DMS114 treated with DMSO at 0.1 percent for 48 hours (cell line): ENCODE results near the gene GRB7.

Source experiments
- DNase-seq: peaks from one replicate; lab custom pipeline; 2025; ENCODE audit not compliant: unreplicated experiment; lab: John Stamatoyannopoulos, UW

Gene GRB7

DNA sequence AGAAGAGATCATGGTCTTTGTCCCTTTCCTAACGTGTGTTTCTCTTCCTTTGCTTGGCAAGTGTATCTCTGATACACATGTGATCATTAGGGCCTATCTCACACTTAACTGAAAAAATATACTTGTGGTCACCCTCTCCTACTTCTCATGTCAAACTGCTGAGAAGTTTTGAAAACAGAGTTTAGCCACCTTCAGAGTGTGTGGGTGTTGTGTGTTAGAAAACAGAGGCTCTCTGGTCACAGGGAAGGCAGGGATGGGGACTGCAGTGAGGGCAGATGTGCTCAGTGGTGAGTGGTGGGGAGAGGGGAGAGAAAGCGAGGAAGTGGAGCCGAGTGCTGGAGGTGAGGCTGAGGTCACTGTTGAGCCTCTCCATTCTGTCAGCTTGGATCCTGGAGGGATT is 29.4 kb downstream of the GRB7 start:
- DNase-seq, result no peak

DNA sequence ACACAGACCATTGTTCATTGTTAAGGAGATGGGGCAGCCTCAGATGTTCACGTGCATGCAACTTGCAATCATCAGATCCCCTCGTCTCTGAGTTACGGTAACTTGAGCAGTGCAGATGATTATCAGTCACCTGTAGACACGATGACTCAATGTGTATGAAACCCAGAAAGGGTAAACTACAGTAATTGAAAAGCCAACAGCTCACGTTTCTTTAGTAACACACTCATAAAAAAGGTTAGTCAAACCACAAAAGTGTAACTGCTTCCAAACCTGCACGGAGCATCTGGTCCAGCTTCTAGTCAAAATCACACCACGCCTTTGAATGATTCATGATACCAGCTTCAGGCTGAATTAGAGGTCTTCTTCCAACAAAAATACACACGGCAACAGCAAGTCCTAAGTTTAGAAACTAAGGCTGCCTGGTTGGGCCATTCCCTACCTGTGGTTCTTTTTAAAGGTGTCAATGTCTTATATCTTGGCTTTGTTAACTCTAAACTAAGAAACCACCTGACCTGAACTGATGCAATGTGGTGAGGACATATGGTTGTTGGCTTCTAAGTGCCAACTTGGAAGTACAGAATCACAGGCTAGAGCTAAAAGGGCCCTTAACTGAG is 32.3 kb downstream of the GRB7 start:
- no peak for DNase-seq

DNA sequence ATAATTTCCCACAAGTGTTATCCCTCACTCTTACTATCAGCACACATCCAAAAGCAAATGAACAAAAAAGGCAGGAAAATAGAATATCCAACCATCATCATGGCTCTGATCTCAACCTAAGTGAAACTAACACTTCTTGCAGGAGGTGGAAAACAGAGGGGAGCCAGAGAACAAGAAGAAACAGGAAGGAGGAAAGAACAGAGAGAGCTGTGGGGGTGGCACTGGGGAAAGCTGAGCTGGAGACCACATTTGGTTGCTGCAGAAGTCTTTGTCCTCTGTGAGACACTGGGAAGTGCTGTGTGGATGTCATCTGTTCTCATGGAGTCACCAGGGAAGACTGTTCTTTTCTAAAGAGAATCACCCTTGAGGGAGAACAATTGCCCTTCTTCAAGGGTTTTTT is 34.7 kb downstream of the GRB7 start:
- DNase-seq, result no peak

DNA sequence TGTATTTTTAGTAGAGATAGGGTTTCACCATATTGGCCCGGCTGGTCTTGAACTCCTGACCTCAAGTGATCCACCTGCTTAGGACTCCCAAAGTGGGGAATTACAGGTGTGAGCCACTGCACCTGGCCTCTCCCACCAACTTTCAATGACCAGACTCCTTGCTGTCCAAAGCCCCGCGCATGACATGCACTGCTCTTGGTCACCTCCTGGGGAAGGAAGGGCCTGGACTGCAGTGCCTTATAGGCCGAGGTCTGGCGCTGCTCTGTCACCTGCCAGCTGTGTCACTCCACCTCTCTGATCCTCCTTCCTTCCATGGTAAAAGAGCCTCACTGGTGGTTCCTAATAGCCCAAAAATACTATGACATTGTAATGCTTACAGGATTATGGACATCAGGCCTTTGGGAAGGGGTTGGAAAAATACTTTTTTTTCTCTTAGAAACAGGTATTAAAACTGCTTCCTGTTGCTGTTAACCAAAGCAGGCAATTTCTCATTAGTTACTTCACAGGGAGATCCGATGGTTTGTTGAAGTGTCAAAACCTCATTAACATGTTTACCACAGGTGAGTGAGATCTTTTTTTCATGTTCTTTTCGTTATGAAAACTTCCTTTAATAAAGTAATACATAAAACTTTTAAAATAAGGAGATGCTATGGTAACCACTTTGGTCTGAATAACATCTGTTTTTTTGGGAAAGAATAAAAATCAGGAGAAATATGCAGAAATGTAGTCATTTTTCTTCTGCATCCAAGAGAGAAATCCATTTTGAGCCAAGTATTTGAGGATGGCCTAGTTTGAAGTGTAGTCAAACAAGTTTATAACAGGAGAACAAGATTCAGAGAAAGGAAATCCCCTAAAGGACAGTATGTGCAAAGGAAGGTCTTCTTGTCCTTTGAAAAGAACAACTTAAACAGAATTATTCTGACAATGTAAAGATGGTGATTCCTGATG is 35.5 kb downstream of the GRB7 start:
- no peak for DNase-seq

DNA sequence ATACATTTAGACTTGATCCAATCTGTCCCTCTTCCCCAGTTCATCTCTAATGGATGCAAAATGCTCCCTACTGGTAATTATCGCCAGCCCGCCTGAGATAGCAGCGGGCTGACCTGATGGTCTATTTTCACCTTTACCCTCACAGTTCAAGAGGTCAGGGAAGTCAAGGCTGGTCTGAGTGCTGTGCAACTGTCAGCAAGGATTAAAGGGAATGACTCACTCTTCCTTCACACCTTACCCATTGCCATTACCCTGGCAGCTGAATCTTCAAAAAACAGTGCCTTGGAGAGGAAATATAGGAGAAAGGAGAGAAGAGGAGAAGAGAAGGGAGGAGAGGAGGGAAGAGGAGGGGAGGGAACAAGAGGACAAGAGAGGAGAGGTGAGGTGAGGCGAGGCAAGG is 36.3 kb downstream of the GRB7 start:
- DNase-seq, result no peak

DNA sequence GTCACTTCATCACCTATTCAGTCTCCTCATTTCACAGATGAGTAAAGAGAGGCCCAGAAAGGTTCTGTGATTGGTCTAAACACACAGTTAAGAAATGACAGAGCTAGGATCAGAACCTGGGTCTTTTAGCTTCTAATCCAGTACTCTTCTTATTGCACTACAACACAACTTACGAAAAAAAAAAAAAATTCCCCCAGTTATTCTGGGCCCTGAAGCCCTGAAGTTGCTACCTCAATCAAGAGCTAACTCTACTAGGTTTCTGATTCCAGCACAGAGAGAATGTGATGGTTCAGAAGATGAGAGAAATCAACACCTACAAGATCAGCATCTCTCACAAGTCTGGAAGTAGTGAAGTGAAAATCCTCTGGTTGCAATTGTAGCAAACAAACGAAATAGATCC is 37.3 kb downstream of the GRB7 start:
- no peak for DNase-seq

DNA sequence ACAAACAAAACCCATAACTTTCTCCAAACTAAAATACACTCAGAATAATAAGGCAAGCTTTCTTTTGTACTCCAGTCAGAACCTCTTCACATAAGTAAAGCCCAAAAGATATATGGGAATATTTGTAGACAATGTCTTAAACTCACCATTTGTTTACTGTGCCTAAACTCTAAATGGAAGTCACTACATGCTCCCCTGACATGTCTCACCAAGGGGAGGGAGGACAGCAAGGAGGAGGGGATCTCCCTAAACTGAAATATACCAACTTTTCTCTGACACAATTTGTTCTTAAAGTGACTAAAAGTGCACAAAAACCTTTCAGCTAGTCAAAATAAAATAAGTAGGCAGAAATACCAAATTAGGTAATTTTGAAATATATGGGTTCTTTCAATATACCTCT is 38.5 kb downstream of the GRB7 start:
- no peak for DNase-seq

DNA sequence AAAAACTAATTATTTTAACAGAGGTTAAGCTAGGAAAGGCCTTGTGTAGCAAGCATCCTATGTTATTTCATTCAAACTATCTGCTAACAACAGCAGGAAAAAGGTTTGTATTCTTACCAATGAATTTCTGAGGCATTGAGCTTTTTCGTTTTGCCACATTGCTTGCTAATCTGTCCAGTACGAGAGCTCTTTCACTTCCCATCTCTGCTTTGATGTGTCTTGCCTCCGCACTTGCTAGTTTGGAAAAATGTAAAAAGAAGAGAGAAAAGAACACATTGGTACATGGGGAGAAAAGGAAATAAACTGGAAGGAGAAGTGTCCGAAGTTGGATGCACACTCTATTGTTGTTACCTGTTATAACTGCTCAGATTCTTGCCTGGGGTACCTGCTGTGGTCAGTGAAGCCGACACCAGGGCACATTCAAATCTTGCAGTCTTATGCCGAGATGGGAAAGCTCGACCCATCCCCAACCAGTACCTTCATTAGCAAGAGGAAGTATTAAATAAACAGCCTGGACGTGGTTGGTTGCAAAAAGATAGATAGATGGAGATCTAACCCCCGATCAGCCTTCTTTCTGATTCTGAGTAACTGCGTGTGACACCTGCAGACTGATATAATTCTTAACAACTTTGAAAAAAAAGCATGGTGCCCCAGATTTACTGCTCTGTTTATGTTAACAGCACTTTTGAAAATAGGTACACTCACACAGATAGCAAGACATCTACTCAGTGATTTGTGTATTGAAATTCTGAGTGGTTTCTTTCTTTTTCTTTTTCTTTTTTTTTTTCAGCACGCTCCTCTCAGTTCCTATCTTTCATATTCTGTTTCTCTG is 40.0 kb downstream of the GRB7 start:
- DNase-seq, result no peak

DNA sequence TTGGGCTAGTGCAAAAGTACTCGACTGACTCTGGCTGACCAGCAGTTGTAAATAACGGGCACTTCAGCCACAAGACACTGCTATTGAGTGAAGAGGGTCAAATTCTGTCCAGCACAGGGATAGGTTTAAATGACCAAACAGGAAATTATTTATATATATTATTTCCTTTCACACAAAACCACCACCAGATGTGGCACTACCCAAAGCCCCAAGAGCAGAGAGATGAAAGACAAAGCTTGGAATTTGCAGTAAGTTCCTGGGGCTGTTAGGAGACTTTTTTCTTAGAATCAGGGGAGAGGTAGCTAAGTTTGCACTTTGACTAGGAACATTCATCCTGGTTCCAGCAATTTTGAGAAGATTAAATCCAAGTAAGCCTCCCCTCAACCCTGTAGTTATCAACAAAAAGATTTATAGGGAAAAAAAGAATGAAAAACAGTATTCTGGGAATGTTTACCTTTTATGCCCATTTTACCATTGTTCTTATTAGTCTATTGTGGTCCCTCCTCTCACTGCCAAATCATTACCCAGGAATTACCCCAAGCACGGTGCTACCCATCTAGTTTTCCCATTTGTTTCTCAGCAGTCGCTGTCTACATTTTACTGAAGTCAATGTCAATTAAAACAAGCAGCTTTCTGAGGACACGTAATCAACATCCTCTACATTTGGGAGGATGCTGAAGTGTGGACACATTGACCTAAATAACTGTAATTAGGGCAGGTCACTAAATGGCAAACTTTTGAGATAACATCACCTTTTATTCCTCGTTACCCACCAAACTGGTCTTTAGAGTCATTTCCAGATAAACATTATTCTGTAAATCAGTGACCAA is 43.5 kb downstream of the GRB7 start:
- DNase-seq, result no peak

DNA sequence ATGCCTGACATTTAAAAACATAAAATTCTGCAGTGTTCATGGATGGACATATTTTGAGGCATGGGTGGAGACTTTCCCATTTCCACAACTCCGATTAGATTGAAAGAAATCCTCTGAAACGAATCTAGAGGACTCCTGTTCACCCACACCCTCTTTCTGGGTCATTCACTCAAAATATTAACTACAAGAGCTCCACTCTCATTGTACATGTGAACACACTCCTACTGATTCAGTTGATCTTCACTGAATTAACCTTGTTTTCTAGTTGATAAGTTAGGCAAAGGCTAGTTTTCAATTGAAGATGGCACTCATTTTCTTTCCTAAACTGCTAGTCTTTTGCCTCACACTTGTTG is 44.1 kb downstream of the GRB7 start:
- no peak for DNase-seq

DNA sequence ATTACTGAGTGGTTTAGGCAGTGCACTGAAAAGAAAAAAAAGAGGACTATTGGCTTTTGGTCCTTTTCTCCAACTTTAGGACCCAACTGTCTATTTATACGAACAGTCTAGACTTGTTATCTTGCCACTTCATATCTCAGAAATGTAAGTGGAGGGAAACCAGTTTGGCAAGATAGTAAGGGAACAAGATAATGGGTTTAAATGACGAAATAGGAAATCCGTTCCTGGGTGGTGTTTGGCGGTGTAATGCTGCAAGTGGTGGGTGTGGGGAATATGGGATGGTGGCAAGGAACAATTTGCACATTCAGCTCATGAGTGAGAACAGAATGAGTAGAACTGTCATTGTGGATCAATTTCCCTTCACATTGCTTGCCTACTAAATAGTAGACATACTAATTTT is 44.7 kb downstream of the GRB7 start:
- DNase-seq, result no peak

DNA sequence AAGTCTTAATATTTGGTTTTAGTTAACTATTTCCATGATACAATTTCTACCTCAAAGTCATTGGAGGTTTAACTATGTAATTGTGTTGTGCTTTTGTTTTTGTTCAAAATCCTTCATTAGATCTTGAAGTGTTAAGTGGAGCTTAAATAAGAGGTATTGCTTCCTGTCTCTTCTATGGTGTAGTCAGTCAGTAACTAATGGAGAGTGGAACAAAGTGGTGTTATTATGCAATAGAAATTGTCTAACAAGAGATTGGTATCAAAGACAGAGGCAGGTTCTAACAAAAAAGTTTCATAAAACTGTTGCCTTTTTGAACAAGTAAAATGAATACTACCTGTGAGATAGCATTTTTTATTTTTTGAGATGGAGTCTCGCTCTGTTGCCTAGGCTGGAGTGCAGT is 45.2 kb downstream of the GRB7 start:
- DNase-seq, result no peak

DNA sequence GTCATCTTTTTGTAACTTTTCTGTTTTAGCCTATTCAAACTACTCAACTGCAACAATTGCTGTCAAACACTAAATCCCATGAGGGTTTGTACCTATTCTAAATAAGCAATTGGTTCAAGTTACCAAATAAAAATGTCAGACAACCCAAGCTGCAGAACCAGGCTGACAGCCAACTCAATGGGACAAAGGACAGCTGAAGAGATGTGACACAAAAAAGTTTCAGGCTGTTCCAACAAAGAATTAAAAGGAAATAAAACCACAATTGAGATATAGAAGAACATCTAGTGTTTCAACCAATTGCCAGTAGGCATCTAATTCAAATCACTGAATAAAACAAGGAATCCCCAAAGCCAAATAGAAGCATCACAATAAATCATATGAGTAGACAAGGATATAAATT is 49.3 kb downstream of the GRB7 start:
- DNase-seq, result no peak

DNA sequence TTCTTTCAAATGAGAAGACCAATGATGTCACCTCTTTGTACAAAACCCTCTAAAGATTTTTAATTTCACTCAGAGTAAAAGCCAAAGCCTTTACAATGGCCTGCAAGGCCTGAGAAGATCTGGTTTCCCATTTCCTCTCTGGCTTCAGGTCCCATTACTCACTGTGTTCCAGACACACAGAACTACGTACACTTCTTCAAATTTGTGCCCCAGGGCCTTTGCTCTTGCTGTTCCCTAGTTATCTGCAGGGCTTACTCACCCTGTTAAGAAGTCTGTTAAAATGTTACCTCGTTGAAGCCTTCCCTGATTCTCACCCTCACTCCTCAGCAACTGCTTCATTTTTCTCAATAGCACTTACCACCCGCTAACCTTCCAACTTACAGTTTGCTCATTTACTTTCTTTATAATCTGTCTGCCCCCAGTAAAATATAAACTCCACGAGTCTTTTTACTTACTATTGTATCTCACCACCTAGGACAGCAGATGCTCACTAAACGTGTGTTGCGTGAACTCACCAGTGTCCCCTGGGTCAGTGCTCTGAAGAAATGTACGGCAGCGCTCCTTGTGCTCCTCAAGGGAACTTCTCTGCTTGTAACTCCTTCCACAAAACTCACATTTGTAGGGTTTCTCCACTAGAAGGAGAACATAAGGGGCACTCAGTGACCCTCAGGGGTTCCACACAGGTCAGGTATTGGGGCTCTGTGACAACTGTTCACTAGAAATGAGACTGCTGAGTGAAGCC is 50.2 kb downstream of the GRB7 start:
- no peak for DNase-seq

DNA sequence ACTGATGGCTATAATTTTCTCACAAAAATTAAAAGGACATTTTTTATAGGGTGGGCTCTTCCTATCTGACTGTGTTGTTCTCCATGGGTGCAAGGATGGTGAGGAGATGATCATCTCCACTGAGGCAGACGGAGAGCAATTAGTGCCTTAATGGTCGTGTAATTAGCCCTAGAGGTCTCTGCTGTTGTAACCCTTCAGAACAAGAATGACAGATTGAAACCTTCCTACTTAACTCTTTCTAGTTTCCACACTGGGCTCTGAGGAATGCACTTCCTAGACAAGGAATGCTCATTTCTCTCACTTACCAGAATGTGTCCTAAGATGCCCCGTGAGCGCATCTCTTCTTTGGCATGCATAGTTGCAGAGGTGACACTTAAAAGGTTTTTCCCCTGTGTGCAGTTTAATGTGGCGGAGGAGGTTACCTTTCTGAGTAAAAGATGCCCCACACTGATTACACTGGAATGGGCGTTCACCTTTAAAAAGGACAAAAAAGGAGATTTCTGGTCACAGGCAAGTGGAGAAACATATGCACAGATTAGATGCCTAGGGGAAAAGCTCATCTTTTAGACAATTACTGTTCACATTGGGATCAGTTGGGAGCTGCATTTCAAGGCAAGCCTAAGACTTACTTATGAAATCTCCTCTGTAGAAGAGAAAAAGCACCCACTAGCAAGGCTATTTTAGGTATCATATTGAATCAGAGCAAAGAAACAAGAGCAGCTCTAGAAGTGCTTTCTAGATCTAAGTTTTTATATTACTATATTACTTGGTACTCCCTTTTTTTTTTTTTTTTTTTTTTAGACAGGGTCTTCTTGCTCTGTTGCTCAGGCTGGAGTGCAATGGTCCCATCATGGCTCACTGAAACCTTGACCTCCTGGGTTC is 53.6 kb downstream of the GRB7 start:
- no peak for DNase-seq

DNA sequence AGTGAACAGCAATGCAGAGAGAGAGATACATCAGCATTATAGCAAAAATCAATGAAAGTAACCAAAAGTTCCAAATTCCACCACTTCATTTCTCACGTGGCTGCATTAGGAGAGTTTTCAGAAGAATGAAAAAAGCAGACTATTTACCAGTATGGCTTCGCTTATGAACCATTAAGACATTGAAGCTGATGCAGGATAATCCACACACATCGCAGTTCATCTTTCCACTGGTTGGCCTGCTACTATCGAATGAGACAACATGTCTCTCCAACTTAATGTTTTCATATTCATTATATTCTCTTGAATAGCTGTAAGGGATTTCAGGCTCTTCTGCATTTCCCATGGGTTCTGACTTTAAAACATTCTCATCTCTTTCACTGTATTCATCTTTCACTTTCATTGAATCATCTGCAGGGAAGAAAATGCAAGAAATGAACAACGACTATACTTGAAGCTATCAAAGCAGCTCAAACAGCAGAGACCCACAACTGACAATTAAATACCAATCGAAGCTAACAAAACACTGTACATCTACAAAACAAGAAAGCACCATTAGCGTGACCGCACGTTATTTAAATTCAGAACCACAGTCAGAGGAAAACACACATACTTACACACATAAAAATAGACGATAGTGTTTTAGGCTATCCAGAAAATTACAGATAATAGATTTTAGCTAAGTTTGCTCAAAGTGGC is 54.9 kb downstream of the GRB7 start:
- no peak for DNase-seq

DNA sequence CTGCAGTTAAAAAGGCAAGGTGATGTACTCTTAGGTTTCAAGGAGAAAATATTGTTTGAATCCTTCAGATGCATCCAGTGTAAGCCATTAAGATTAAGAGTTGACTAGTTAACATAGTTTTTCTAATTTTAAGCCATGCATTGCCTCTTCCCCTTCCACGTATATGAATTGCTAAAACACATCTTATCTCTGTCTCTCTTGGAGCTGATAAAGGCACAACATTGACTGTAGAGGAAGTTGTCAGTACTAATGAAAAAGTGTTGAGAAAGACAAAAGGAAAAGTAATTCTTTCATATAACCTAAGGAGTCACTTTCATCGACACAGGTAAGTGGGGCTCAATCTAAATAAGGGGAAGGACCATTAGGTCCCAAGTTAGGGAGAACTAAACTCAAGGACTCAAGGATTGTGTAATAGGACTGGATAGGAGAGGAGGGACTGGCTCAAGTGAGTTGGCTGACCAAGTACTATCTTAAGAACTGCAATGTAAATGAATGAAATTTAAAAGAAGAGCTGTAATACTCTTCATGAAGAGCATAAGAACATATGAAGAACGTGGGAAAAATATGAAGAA is 55.6 kb downstream of the GRB7 start:
- no peak for DNase-seq

DNA sequence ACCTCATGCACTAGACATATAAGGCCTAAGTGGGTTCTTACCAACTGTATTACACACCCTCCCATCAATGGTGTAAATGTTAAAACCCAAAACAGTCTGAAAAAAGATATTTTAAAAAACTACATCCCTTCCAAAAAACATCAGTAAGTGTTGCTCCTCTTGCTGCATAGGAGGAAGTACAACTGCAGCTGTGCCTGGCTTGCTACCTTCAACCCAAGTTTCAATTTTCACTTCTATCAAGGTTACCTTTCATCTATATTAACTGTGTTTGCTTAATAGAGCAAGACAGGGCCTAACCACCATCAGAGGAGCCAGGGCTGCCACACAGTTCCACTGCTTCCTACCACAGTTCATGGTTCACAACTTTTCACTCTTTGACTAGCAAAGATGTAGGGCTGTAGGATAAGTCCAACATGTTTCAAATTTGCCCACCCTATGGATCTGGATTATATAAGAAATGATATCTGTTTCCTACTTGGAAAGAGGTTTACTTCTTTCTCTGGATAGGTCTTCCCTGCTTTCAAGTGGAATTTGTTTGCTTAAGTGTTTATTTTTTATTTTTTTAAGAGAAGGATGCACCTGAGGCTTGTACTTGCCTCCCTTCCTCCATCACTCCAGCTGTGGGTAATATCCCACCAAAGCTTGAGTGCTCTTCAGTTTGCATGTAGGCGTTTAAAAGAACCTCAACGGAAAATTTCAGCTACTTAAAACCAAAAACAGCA is 56.7 kb downstream of the GRB7 start:
- DNase-seq, result no peak
